Stimulated activated naive CD4-positive, alpha-beta T cell treated with Interleukin-2 at 50 U/mL for 16 hours (primary cell): Measurements from ENCODE around the gene HDAC1.
"Not testable (repeated sequence)": the region's sequence is repeated elsewhere in the genome, so short reads cannot be mapped to it uniquely, and the experiment has no call there.

Source experiments
- DNase-seq: peaks from one replicate; lab custom pipeline; 2025; lab: John Stamatoyannopoulos, UW

Gene HDAC1

GRCh38 chr1:32349211-32349708 is 57.4 kb downstream of the HDAC1 start:
- DNase-seq: no peak

DNA sequence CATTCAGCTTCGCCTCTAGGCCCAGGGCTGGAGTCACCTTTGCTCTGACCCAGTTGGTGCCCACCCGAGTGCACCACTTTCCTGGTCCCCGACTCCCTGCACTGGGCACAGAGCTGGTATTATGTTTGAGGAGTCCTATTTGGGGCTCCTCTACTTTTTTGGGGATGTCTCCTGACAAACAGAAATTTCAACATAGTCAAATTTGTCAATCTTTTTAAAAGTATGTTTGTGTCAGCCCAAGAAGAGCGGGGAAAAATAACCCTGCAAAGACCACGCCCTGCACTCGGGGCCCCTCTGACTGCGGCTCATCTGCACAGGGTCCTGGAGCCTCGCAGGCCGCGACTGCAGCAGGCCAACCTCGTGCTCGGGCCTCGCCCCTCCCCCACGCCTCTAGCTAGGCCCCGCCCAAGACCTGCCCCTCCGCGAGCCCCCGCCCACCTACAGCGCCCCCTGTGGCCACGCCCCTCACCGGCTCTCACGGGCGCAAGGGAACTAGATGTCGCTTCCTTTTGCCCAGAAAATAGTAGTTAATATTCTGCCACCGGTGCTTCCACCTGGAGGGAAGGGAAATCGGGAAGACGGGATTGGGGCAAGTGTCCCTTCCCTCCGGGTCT is 59.0 kb downstream of the HDAC1 start:
- DNase-seq: peak; percentile 83

- DNase-seq: peak; percentile 92
These were observed 59.7 kb downstream of the HDAC1 start for GRCh38 chr1:32351399-32352238.

GRCh38 chr1:32352239-32352745 is 60.4 kb downstream of the HDAC1 start:
- no peak for DNase-seq

DNA sequence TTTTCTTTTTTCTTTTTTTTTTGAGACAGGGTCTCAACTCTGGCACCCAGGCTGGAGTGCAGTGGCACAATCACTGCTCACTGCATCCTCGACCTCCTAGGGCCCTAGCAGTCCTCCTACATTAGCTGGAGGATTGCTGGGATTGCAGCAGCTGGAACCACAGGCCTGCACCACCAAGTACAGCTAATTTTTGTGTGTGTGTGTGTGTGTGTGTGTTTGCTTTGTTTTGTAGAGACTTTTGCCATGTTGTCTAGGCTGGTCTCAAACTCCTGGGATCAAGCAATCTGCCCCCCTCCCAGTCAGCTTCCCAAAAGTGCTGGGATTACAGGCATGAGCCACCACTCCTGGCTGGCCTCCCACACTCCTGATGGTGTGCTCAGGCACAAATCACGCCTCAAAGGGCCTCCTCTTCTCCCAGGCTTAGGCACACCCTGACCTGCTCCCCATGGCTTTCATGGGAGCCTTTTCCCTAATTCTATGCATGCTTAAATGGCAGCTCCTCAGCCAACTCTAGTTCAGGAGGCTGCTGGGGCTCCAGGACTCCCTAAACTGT is 61.0 kb downstream of the HDAC1 start:
- DNase-seq: no peak

DNA sequence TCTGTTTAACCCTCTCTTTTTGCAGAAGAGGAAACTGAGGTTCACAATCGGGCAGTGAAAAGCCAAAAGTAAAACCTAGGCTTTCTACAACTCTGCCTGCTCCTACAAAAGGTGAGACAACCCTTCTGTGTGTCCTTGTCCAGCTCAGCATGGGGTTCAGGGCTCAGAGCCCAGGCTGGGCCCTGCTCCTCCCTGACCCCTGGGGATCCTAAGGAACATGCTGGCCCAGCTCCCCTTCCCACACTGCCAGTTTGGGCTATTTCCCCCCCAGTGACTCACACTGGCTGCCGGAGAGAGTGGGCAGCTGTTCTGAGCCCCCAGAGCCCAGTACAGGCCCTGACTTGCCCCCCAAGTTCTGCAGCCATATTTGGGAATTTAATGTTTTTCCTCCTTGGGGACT is 61.5 kb downstream of the HDAC1 start:
- DNase-seq: no peak

- DNase-seq: no peak
These were observed 62.1 kb downstream of the HDAC1 start for GRCh38 chr1:32353886-32354570.

DNA sequence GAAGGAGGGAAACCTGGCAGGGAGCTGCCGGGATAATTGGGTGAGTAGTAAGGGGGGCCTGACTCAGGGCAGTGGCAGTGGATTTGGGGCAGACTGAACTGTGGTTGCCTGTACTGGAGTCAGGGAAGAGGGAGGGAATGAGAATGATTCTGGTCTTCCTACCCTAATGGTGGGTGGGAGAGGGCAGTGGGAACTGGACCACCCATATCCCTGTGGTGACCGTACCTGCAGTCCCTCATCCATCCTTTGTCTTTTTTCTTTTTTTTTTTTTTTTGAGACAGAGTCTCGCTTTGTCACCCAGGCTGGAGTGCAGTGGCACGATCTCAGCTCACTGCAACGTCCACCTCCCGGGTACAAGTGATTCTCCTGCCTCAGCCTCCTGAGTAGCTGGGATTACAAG is 63.9 kb downstream of the HDAC1 start:
- DNase-seq: not testable (repeated sequence)

DNA sequence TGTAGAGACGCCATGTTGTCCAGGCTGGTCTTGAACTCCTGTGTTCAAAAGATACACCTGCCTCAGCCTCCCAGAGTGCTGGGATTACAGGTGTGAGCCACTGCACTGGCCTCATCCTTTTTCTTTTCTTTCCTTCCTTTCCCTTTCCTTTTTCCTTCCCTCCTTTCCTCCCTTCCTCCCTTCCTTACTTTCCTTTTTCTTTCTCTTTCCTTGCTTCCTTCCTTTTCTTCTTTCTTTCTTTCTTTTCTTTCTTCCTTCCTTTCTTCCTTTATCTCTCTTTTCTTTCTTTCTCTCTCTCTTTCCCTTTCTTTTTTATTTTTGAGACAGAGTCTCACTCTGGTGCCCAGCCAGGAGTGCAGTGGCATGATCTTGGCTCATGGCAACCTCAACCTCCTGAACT is 64.6 kb downstream of the HDAC1 start:
- no peak for DNase-seq

DNA sequence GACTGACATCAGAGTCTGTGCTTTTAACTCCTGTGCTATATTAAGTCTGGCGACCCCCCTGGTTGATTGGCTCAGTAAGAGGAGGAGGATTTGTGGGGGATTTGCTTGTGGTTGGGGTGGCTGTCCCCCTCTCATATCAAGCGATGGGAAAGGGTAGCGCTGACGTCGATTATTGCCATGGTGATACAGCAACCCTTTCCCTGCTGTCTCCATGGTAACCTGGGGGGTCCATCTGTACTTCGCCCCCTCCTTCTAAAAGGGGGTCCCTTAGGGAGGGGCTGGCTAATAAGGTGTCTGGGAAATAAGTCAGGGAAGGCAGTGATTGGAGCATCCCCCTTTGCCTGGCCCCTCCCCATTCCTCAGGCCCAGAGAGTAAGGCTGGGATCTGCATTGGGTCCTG is 65.7 kb downstream of the HDAC1 start:
- DNase-seq: no peak

DNA sequence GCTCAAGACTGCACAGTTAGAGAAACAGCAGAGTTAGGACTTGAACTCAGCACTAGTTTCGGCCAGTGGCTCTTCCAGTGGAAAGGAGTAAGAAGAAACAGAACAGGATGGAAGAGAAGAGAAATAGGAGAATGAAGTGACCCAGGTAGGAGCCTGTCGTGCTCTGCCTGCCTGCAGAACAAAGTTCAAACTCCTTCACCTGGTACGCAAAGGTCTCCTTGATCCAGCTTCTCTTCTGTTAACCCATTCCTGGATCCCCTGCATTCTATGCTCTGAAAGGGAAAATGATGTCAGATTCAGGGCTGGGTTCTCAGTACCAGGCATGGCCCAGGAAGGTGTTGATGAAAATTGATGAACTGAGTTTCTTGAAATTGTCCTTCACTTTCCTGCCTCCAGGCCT is 66.6 kb downstream of the HDAC1 start:
- no peak for DNase-seq

DNA sequence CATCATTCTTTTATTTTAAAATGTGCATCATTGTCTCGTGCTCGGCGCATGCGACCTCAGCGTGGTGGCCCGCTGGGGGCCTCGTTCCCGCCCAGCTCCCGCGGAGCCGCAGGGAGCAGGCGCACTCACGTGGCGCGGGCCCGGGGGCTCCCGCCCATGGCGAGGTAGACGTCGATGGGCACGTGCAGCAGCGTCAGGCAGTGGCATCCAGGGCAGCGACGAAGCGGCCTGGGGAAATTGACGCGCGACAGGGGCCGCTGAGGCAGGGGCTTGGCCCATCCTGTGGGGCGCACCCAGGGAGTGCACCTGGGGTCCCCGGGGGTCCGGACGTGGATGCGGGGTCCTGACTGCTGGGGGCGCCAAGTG is 69.4 kb downstream of the HDAC1 start:
- DNase-seq: no peak

DNA sequence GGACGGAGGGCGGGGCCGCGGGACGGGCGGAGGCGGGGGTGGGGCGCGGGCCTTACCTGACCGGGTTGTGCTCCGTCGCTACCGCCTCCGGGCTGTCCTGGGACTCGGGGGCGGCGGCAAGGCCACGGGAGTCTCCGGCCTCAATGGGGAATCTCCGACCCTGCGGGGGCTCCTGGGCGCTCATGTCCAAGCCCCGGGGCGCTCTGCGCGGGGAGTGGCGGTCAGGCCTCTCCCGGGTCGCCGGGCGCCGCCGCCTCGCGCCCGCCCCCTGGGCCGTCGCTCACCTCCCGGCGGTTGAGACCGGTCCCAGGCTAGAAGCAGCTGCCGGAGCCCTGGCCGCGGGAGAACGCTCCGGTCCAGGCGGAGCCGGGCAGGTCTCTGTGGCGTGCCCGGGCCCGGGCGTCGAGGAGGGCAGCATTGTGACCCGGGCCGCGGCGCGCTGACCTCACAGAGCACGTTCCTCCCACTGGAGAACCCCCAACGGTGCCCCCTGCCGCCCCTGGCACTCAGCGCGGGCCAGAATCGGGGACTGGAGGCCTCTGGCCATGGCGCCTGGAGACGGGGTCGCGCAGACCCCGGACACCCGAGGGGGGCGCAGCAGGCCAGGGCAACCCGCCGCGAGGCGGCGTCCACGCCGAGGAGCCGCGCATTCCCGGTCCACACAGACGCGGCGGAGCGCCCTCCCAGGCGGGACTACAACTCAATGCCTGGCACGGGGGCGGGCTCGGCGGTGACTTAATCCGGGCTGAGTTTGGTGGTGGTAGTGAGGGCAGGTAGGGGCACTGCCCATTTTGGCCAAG is 70.0 kb downstream of the HDAC1 start:
- DNase-seq: no peak

GRCh38 chr1:32362474-32363313 is 70.8 kb downstream of the HDAC1 start, which contains the start of the genes FAM229A and TSSK3:
Gene FAM229A, minus strand, starts transcription at chr1:32362485. Its CDS starts 394 bp downstream, at chr1:32362091.
Gene TSSK3, plus strand, starts transcription at chr1:32362539. Its CDS starts 163 bp downstream, at chr1:32362702.
- no peak for DNase-seq

- DNase-seq: no peak
These were observed 71.8 kb downstream of the HDAC1 start for GRCh38 chr1:32363713-32364112.

GRCh38 chr1:32364836-32365235 is 73.0 kb downstream of the HDAC1 start:
- DNase-seq: no peak

DNA sequence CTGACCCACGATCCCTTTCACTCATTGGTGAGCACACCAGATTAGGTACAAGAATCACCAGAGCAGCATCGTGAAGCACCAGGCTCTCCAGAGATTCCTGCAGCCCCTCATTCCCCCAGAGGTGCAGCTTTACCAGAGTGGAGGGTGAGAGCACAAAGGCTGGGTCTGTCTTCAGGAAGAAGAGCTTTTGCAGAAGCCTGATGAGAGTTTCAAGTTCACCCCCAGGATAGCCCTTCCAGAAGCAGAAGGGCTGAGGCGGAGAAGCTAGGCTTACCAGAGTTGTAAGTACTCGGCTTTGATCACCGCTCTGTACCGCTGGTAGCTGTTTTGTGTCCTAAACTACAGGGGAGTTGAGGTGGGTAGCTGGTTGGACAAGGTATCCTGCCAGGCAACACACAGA is 73.6 kb downstream of the HDAC1 start:
- no peak for DNase-seq

DNA sequence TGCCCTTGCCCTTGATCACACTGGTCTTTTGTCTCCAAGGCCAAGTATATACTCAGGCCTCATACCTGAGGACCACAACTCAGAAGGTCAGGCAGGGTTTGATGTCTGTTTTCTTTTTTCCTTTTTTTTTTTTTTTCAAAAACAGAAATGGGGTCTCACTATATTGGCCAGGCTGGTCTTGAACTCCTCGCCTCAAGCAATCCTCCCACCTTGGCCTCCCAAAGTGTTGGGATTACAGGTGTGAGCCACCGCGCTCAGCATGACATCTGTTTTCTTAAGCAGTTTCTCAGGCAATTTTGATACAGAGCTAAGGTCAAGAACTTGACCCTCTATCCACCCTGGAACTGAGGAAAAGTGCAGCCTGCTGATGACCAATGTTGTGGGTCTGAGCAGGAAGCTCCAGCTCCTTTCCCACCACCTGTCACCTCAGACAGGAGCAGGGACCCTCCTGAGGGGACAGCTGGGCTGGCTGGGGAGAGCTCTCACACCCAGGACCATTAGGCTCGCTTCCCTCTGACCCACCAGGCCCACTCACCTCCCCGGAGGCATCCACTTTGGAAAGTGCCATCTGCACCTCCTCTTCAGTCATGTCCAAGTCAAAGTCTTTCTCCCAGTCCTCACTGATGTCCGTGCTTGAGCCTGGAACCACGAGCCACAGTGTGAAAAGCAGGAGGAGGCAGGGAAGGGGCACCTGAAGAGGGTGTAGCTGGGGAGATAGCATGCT is 76.2 kb downstream of the HDAC1 start:
- DNase-seq: no peak

DNA sequence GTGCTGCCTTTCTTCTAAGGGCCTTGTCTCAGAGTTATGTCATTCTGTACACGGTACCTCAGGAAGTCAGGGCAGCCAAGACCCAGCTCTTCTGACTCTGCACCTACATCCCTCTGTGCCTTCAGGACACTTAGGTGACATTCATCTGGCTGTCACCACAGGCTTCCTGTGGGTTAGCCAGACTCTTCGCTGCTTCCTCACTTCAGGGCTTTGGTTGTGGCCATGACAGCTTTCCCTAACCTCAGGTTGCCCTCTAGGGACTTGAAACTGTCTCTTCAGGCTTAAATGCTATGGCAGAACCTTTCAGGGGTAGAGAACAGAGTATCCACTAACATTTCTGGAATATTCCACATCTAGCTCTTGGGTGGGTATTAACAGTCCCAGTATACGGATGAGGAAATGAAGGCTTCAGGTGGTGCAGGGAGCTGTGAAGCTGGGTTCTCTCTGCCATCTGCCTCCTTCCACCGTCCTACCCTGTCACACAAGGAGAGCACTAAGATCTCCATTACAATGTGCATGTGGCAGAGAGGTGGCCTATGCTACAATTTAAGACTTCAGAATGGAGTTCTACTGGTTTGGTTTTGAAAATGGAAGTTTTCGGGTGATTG is 80.4 kb downstream of the HDAC1 start:
- peak; percentile 24 for DNase-seq
